Upper lobe of right lung (tissue), 1 donor: ENCODE results near the gene MED12L. TPM values are rescaled to one million over a fixed set of nuclear protein-coding genes. Genes with fewer than 3 reads are reported as not detected.
"Not testable (repeated sequence)": the region's sequence is repeated elsewhere in the genome, so short reads cannot be mapped to it uniquely, and the experiment has no call there.

ENCODE experiments used
- ATAC-seq: fragments of 200-7000 bp; cut with Tn5 transposase; one replicate; pipeline ENCODE4 v1.9.1; 2020; ENCODE audit warnings: mild to moderate bottlenecking, moderate library complexity
- DNase-seq: peaks from one replicate; pipeline ENCODE4 v3.0.0-alpha.2; 2020
- H3K27ac ChIP-seq: fragments of 200-600 bp; one replicate; pipeline ENCODE4 v1.8.0; 2022
- H3K27me3 ChIP-seq: fragments of 200-600 bp; one replicate; pipeline ENCODE4 v1.8.0; 2022; ENCODE audit warnings: mild to moderate bottlenecking
- H3K36me3 ChIP-seq: fragments of 200-600 bp; one replicate; pipeline ENCODE4 v1.8.0; 2022
- H3K4me1 ChIP-seq: fragments of 200-600 bp; one replicate; pipeline ENCODE4 v1.8.0; 2022
- H3K4me3 ChIP-seq: fragments of 200-600 bp; one replicate; pipeline ENCODE4 v1.8.0; 2022; ENCODE audit warnings: mild to moderate bottlenecking
- H3K9me3 ChIP-seq: fragments of 200-600 bp; one replicate; pipeline ENCODE4 v1.8.0; 2022
- intact Hi-C: fragments of 100-400 bp; cut with DNase I; formaldehyde crosslinking; loops from one replicate; pipeline ENCODE4 v1.11.0; 2022
- total RNA-seq: library from RNA; stranded (reverse); fragmentation: NEBNext Ultra II Directional; extraction: Animal tissue kit (Norgen Biotek cat#: 25700); gene quantifications from one replicate; pipeline ENCODE4 v1.2.1, GENCODE V29; 2021
- TF ChIP-seq, protein P1 (sequence below): fragments of 200-600 bp; IDR thresholded peaks from one replicate; pipeline ENCODE4 v1.8.0; 2022; ENCODE audit warnings: antibody characterized with exemption
- donor health status: DM: no; HTN: yes; CAD: no; lungs with severe emphysema.

MED12L gene
- total RNA-seq, 1 donor from 2014 or later: 0.69 TPM

GRCh38 chr3:151234825-151235224 lies 149.4 kb downstream of the MED12L start:
- TF ChIP-seq, protein P1, sequence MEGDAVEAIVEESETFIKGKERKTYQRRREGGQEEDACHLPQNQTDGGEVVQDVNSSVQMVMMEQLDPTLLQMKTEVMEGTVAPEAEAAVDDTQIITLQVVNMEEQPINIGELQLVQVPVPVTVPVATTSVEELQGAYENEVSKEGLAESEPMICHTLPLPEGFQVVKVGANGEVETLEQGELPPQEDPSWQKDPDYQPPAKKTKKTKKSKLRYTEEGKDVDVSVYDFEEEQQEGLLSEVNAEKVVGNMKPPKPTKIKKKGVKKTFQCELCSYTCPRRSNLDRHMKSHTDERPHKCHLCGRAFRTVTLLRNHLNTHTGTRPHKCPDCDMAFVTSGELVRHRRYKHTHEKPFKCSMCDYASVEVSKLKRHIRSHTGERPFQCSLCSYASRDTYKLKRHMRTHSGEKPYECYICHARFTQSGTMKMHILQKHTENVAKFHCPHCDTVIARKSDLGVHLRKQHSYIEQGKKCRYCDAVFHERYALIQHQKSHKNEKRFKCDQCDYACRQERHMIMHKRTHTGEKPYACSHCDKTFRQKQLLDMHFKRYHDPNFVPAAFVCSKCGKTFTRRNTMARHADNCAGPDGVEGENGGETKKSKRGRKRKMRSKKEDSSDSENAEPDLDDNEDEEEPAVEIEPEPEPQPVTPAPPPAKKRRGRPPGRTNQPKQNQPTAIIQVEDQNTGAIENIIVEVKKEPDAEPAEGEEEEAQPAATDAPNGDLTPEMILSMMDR: no peak
- Histone ChIP-seq H3K4me1 (no peaks in the 10 kb centered on the region), H3K27ac (no peak overlapping the region), H3K27me3 (no peaks in the 10 kb centered on the region), H3K36me3 (no peaks in the 10 kb centered on the region), H3K9me3 (no peaks in the 10 kb centered on the region), H3K4me3 (no peak overlapping the region)
- intact Hi-C loops: no loop called here
- ATAC-seq (no peak), DNase-seq (no peak)

GRCh38 chr3:151236316-151236715 lies 150.9 kb downstream of the MED12L start:
- no peaks in the 10 kb centered on the region for H3K27me3 ChIP-seq

DNA sequence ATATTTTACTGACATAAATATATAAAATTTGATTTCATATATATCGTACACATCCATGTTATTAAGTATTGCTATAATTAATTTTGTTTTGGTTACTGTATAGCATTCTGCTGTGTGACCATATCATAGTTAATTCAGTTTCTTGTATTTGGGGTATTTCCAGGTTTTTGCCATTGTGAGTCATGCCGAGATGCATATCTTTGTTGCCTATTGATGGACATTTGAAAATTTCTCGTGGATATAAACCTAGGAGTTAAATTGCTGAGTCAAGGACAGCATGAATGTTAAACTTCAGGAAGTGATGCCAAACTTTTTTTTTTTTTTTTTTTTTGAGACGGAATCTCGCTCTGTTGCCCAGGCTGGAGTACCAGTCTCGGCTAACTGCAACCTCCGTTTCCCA lies 151.3 kb downstream of the MED12L start:
- Histone ChIP-seq H3K27me3 (no peaks in the 10 kb centered on the region), H3K27ac (no peak overlapping the region), H3K4me3 (no peak overlapping the region), H3K4me1 (no peaks in the 10 kb centered on the region), H3K9me3 (no peaks in the 10 kb centered on the region), H3K36me3 (no peaks in the 10 kb centered on the region)
- TF ChIP-seq, protein P1: no peak
- no peak for ATAC-seq
- no peak for DNase-seq
- intact Hi-C loops: no loop called here

More at GRCh38 chr3:151236316-151236715, 150.9 kb downstream of the MED12L start:
- Histone ChIP-seq H3K36me3 (no peaks in the 10 kb centered on the region), H3K27ac (no peak overlapping the region), H3K4me3 (no peak overlapping the region), H3K4me1 (no peaks in the 10 kb centered on the region), H3K9me3 (no peaks in the 10 kb centered on the region)
- ATAC-seq (no peak), DNase-seq (no peak)
- TF ChIP-seq, protein P1: no peak
- intact Hi-C loops: no loop called here

DNA sequence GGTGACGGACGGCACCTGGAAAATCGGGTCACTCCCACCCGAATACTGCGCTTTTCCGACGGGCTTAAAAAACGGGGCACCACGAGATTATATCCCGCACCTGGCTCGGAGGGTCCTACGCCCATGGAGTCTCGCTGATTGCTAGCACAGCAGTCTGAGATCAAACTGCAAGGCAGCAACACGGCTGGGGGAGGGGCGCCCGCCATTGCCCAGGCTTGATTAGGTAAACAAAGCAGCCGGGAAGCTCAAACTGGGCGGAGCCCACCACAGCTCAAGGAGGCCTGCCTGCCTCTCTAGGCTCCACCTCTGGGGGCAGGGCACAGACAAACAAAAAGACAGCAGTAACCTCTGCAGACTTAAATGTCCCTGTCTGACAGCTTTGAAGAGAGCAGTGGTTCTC lies 156.5 kb downstream of the MED12L start:
- H3K9me3 ChIP-seq, H3K36me3 ChIP-seq, H3K27ac ChIP-seq, ATAC-seq, intact Hi-C loops, H3K4me3 ChIP-seq, H3K4me1 ChIP-seq, DNase-seq, H3K27me3 ChIP-seq: not testable (repeated sequence)

DNA sequence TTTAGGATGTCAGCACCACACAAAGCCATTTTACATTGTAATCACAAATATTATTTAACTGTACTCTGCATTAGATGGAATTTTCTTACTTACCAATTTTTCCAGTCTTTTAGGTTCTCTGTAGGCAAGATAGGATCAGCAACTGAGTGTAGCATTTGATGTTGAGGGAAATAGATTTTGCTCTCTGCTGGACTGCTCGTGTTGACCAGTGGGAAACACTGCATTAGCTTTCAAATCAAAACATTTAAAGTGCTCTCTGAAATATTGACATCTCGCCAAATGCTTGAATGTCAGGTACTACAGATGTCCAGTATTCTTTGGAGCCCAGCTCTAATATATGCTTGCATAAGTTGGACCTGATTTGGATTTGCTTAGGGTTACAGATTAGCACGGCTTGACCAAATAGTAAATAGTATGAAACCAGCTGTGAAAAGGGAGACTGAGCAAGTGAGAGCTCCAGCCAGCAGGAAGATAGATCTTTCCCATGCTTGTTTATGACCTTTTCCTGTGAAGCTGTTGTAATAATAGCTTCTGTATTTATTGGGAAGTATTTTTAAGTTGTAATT lies 163.4 kb downstream of the MED12L start:
- DNase-seq (no peak), ATAC-seq (peak; percentile 31)
- TF ChIP-seq, protein P1: no peak
- no peak overlapping the region for H3K27ac ChIP-seq
- intact Hi-C loops: no loop called here
- H3K4me1 ChIP-seq: no peaks in the 10 kb centered on the region
- no peaks in the 10 kb centered on the region for H3K27me3 ChIP-seq
- H3K9me3 ChIP-seq: no peaks in the 10 kb centered on the region
- no peaks in the 10 kb centered on the region for H3K36me3 ChIP-seq
- H3K4me3 ChIP-seq: peak overlapping the region; percentile 0

DNA sequence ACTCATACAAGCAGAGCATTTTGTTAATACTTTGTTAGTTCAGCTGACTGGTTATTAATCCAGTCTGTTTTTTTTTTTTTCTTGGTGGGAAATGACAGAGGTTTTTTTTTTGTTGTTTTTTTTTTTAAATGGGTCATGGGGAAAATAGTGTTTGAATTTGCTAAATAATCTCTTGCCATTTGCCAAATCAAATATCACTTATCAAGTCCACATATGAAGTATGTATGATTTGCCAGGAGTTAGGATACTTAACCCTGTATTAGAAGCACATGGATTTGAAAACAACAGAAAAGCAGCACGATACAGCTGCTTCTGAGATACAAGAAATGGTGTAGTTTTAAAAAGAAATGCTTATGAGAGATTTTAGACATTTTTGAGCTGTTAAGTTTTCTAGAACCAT lies 171.3 kb downstream of the MED12L start:
- TF ChIP-seq, protein P1: no peak
- ATAC-seq (no peak), DNase-seq (no peak)
- H3K9me3 ChIP-seq: no peaks in the 10 kb centered on the region
- no peak overlapping the region for H3K4me3 ChIP-seq
- H3K36me3 ChIP-seq: no peaks in the 10 kb centered on the region
- intact Hi-C loops: no loop called here
- no peak overlapping the region for H3K27ac ChIP-seq
- H3K4me1 ChIP-seq: no peaks in the 10 kb centered on the region
- no peaks in the 10 kb centered on the region for H3K27me3 ChIP-seq
